Uterus (tissue), 2 donors: Measurements from ENCODE around the gene PLD1.

Experiments
- CTCF ChIP-seq, 4 experiments: fragments of 200-600 bp in 2 of 4; fragments of 450-650 bp in 2 of 4; sonication (generic) in 2 of 4; IDR thresholded peaks; one replicate each; pipeline ENCODE4 v1.5.1; 2016 to 2019; ENCODE audit warnings: antibody characterized with exemption in 4 of 4, mild to moderate bottlenecking in 2 of 4, moderate library complexity in 1 of 4
- POLR2A ChIP-seq, 2 donors: fragments of 450-650 bp; IDR thresholded peaks; one replicate each; pipeline ENCODE4 v1.6.1; 2016; ENCODE audit warnings: antibody characterized with exemption in 2 of 2, mild to moderate bottlenecking in 1 of 2, moderate library complexity in 1 of 2

- TF ChIP-seq CTCF (IDR thresholded peaks at IDR 0.05), result peak; percentile 75 to 86 (median 82)
- TF ChIP-seq POLR2A (IDR thresholded peaks at IDR 0.05), result no peak
Measured at GRCh38 chr3:171566803-171567422, 243.4 kb downstream of the PLD1 start.
